Trophoblast cell (in vitro differentiated cells and primary cell): ENCODE data around the gene QKI.

Experiments
- DNase-seq, 2 donors: peaks; one replicate each; pipeline ENCODE4 v3.0.0-alpha.2; 2016
- H2AFZ ChIP-seq: 2 replicates; pipeline ENCODE4 v1.6.1; 2013; ENCODE audit warnings: low read length, moderate library complexity, mild to moderate bottlenecking; ENCODE audit not compliant: insufficient read depth, poor library complexity
- H2AK5ac ChIP-seq: 2 replicates; pipeline ENCODE4 v1.6.1; 2013; ENCODE audit warnings: mild to moderate bottlenecking, low read length
- H2BK120ac ChIP-seq: 2 replicates; pipeline ENCODE4 v1.6.1; 2013; ENCODE audit warnings: low read length, mild to moderate bottlenecking, moderate library complexity; ENCODE audit not compliant: insufficient read depth, poor library complexity
- H2BK12ac ChIP-seq: 2 replicates; pipeline ENCODE4 v1.6.1; 2013; ENCODE audit warnings: mild to moderate bottlenecking, low read length, moderate library complexity
- H2BK5ac ChIP-seq: 2 replicates; pipeline ENCODE4 v1.6.1; 2013; ENCODE audit warnings: low read length, low read depth, moderate library complexity, mild to moderate bottlenecking; ENCODE audit not compliant: poor library complexity
- H3K14ac ChIP-seq: 2 replicates; pipeline ENCODE4 v1.6.1; 2013; ENCODE audit warnings: mild to moderate bottlenecking, low read length
- H3K18ac ChIP-seq: 2 replicates; pipeline ENCODE4 v1.6.1; 2013; ENCODE audit warnings: mild to moderate bottlenecking, low read length
- H3K23ac ChIP-seq: 2 replicates; pipeline ENCODE4 v1.6.1; 2013; ENCODE audit warnings: low read length
- H3K27ac ChIP-seq: 2 replicates; pipeline ENCODE4 v1.5.1; 2013; ENCODE audit warnings: low read depth, mild to moderate bottlenecking, inconsistent platforms, low read length, moderate library complexity
- H3K27me3 ChIP-seq: 2 replicates; pipeline ENCODE4 v1.6.1; 2013; ENCODE audit warnings: inconsistent platforms, mild to moderate bottlenecking, low read length, moderate library complexity; ENCODE audit not compliant: insufficient read depth
- H3K36me3 ChIP-seq, 2 experiments: 1 replicate in 1 of 2; 2 replicates in 1 of 2; pipeline ENCODE4 v1.6.1; 2013; ENCODE audit warnings: low read length in 2 of 2, mild to moderate bottlenecking in 2 of 2, moderate library complexity in 1 of 2; ENCODE audit not compliant: insufficient read depth in 2 of 2, control insufficient read depth in 1 of 2
- H3K4ac ChIP-seq: 2 replicates; pipeline ENCODE4 v1.6.1; 2013; ENCODE audit warnings: low read depth, mild to moderate bottlenecking, low read length, moderate library complexity
- H3K4me1 ChIP-seq, 2 experiments: 1 replicate in 1 of 2; 2 replicates in 1 of 2; pipeline ENCODE4 v1.6.1; 2013; ENCODE audit warnings: low read length in 2 of 2, mild to moderate bottlenecking in 2 of 2, moderate library complexity in 1 of 2; ENCODE audit not compliant: insufficient read depth in 2 of 2, control insufficient read depth in 1 of 2
- H3K4me2 ChIP-seq: 2 replicates; pipeline ENCODE4 v1.6.1; 2013; ENCODE audit warnings: inconsistent platforms, mild to moderate bottlenecking, low read length, moderate library complexity
- H3K4me3 ChIP-seq: 2 replicates; pipeline ENCODE4 v1.5.1; 2013; ENCODE audit warnings: mild to moderate bottlenecking, low read depth, low read length, inconsistent platforms
- H3K79me1 ChIP-seq: one replicate; pipeline ENCODE4 v1.6.1; 2013; ENCODE audit warnings: low read length
- H3K79me2 ChIP-seq: 2 replicates; pipeline ENCODE4 v1.6.1; 2013; ENCODE audit warnings: low read length, mild to moderate bottlenecking; ENCODE audit not compliant: control insufficient read depth, insufficient read depth, poor library complexity
- H3K9ac ChIP-seq: 2 replicates; pipeline ENCODE4 v1.6.1; 2013; ENCODE audit warnings: mild to moderate bottlenecking, low read length
- H3K9me3 ChIP-seq: 2 replicates; pipeline ENCODE4 v1.6.1; 2013; ENCODE audit warnings: low read depth, mild to moderate bottlenecking, control low read depth, inconsistent platforms, low read length; ENCODE audit not compliant: insufficient read depth
- H4K12ac ChIP-seq: 2 replicates; pipeline ENCODE4 v1.6.1; 2013; ENCODE audit warnings: low read depth, mild to moderate bottlenecking, low read length, moderate library complexity
- H4K8ac ChIP-seq: 2 replicates; pipeline ENCODE4 v1.6.1; 2013; ENCODE audit warnings: low read depth, mild to moderate bottlenecking, low read length, moderate library complexity
- H4K91ac ChIP-seq: one replicate; pipeline ENCODE4 v1.6.1; 2013; ENCODE audit warnings: low read depth, mild to moderate bottlenecking, low read length, moderate library complexity
- WGBS: extraction: QIAGEN DNeasy Blood & Tissue Kit; methylation state at CpG from one replicate; pipeline ENCODE4 v1.1.7; 2013; ENCODE audit warnings: missing lambda C conversion rate; ENCODE audit not compliant: insufficient read length, insufficient coverage; ENCODE audit errors: extremely low coverage; 5-methylcytosine and 5-hydroxymethylcytosine counted together

QKI gene

GRCh38 chr6:163369628-163370365 is 44.7 kb upstream of the QKI start:
- H2BK5ac ChIP-seq: no peak overlapping the region
- no peak overlapping the region for H4K8ac ChIP-seq
- no peak overlapping the region for H2BK120ac ChIP-seq
- no peak overlapping the region for H3K23ac ChIP-seq
- H3K4me2 ChIP-seq: no peak overlapping the region
- no peak overlapping the region for H3K27ac ChIP-seq
- H3K4me1 ChIP-seq: peaks cover 0 to 2% of the 10 kb centered on the region in 2 experiments
- WGBS: no CpG with 5 or more reads among the region's 15 CpGs
- no peak overlapping the region for H3K4me3 ChIP-seq
- H3K4ac ChIP-seq: no peak overlapping the region
- H3K79me1 ChIP-seq: no peaks in the 10 kb centered on the region
- no peak overlapping the region for H4K12ac ChIP-seq
- H3K18ac ChIP-seq: no peak overlapping the region
- H2AFZ ChIP-seq: no peak overlapping the region
- no peaks in the 10 kb centered on the region for H3K36me3 ChIP-seq
- no peak overlapping the region for H3K14ac ChIP-seq
- no peak for DNase-seq
- no peak overlapping the region for H2AK5ac ChIP-seq
- no peaks in the 10 kb centered on the region for H3K27me3 ChIP-seq
- H4K91ac ChIP-seq: no peak overlapping the region
- no peaks in the 10 kb centered on the region for H3K79me2 ChIP-seq
- H3K9me3 ChIP-seq: no peaks in the 10 kb centered on the region
- H3K9ac ChIP-seq: no peak overlapping the region
- H2BK12ac ChIP-seq: no peak overlapping the region

GRCh38 chr6:163370464-163371117 is 43.9 kb upstream of the QKI start:
- H3K9me3 ChIP-seq: no peaks in the 10 kb centered on the region
- peaks cover 0 to 2% of the 10 kb centered on the region in 2 experiments for H3K4me1 ChIP-seq
- no peak overlapping the region for H3K23ac ChIP-seq
- no peak overlapping the region for H3K27ac ChIP-seq
- H4K8ac ChIP-seq: no peak overlapping the region
- no peak overlapping the region for H3K4ac ChIP-seq
- no peak overlapping the region for H3K4me3 ChIP-seq
- DNase-seq: no peak
- no peaks in the 10 kb centered on the region for H3K79me2 ChIP-seq
- H2AK5ac ChIP-seq: no peak overlapping the region
- no peaks in the 10 kb centered on the region for H3K27me3 ChIP-seq
- no peak overlapping the region for H4K91ac ChIP-seq
- H3K9ac ChIP-seq: no peak overlapping the region
- H3K4me2 ChIP-seq: no peak overlapping the region
- WGBS: no CpG with 5 or more reads among the region's 5 CpGs
- H2AFZ ChIP-seq: no peak overlapping the region
- H2BK5ac ChIP-seq: no peak overlapping the region
- H2BK12ac ChIP-seq: no peak overlapping the region
- no peak overlapping the region for H3K18ac ChIP-seq
- H3K14ac ChIP-seq: no peak overlapping the region
- no peak overlapping the region for H4K12ac ChIP-seq
- H2BK120ac ChIP-seq: no peak overlapping the region
- no peaks in the 10 kb centered on the region for H3K79me1 ChIP-seq
- no peaks in the 10 kb centered on the region for H3K36me3 ChIP-seq

GRCh38 chr6:163371129-163371528 is 43.4 kb upstream of the QKI start:
- Histone ChIP-seq H3K36me3 (no peaks in the 10 kb centered on the region), H3K4me1 (peaks cover 0 to 2% of the 10 kb centered on the region in 2 experiments), H3K79me2 (no peaks in the 10 kb centered on the region), H3K23ac (no peak overlapping the region), H2AFZ (no peak overlapping the region), H2BK12ac (no peak overlapping the region), H2BK120ac (no peak overlapping the region), H3K9ac (no peak overlapping the region), H3K4ac (no peak overlapping the region), H3K27ac (no peak overlapping the region), H2BK5ac (no peak overlapping the region), H3K4me2 (no peak overlapping the region), H3K9me3 (no peaks in the 10 kb centered on the region), H3K79me1 (no peaks in the 10 kb centered on the region), H4K12ac (no peak overlapping the region), H3K27me3 (no peaks in the 10 kb centered on the region), H4K8ac (no peak overlapping the region), H4K91ac (no peak overlapping the region), H3K14ac (no peak overlapping the region), H3K4me3 (no peak overlapping the region), H2AK5ac (no peak overlapping the region), H3K18ac (no peak overlapping the region)
- no CpG with 5 or more reads among the region's 2 CpGs for WGBS
- DNase-seq: no peak

GRCh38 chr6:163373240-163373639 is 41.3 kb upstream of the QKI start:
- DNase-seq: no peak
- Histone ChIP-seq H2AK5ac (no peak overlapping the region), H3K14ac (no peak overlapping the region), H3K79me1 (no peaks in the 10 kb centered on the region), H4K8ac (no peak overlapping the region), H3K9me3 (no peaks in the 10 kb centered on the region), H3K9ac (no peak overlapping the region), H2AFZ (no peak overlapping the region), H3K4me1 (no peaks in the 10 kb centered on the region), H3K4me2 (no peak overlapping the region), H4K12ac (no peak overlapping the region), H3K79me2 (no peaks in the 10 kb centered on the region), H3K36me3 (no peaks in the 10 kb centered on the region), H3K27ac (no peak overlapping the region), H3K4ac (no peak overlapping the region), H2BK12ac (no peak overlapping the region), H3K23ac (no peak overlapping the region), H3K18ac (no peak overlapping the region), H3K27me3 (no peaks in the 10 kb centered on the region), H4K91ac (no peak overlapping the region), H2BK5ac (no peak overlapping the region), H2BK120ac (no peak overlapping the region), H3K4me3 (no peak overlapping the region)
- no CpG with 5 or more reads among the region's 9 CpGs for WGBS
